ENCODE measurements around the gene RRAS. TPM values are rescaled to one million over a fixed set of nuclear protein-coding genes. Genes with fewer than 3 reads are reported as not detected.
A peak's percentile ranks its signal among the peaks of the same experiment; 100 is the strongest.

RRAS gene
- total RNA-seq, 1 experiment from 2014 or later: 55.9 TPM

DNA sequence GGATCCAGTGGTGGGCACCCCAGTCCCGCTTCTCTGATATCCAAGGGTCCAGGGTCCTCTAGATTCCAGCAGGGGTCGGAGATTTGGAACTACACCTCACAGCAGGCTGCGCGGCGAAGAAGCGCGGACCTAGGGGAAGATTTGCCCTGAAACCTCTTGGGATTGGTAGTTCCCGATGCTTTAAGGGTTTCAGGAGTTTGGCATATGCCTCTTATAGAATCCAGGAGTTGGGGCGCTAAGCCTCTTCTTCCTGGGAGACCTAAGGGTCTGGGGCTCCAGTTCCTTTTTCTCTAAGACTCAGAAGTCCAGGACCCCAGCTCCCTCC is 26.1 kb upstream of the RRAS start:
- peaks cover 59% of the 10 kb centered on the region for H3K79me2 ChIP-seq (ENCODE audit: insufficient read depth, low read length)
- peak overlapping the region; percentile 90 to 95 for H3K4me3 ChIP-seq (replicated peaks in 1 of 2; ENCODE audit: low read depth in 1 of 2, low read length in 2 of 2)
- intact Hi-C loops (cut with micrococcal nuclease): no loop called here
- no peak for TF ChIP-seq ELF1 (IDR thresholded peaks at IDR 0.05; ENCODE audit: borderline replicate concordance, low read depth)
- TF ChIP-seq CTCF (IDR thresholded peaks at IDR 0.05 in 2 of 3, conservative IDR thresholded peaks at IDR 0.05 in 1 of 3; ENCODE audit: borderline replicate concordance in 1 of 3, insufficient read depth in 1 of 3, low read depth in 2 of 3, low read length in 2 of 3): 0 out of 6 replicates have a peak, but pooled peaks of 1 of the 3 experiments have one; percentile 10
- no peak for TF ChIP-seq EGR1 (IDR thresholded peaks at IDR 0.05; ENCODE audit: low read depth)
- peaks cover 3 to 36% of the 10 kb centered on the region in 2 experiments; a peak in 3 of 4 replicates for H3K36me3 ChIP-seq (ENCODE audit: control insufficient read depth in 1 of 2, insufficient read depth in 2 of 2, low read length in 2 of 2)
- TSS peak; percentile 82 for BruUV-seq (replicated peaks)
- ChIA-PET POLR2A (interaction anchor here (2.2 to 2.9 kb wide), 2 partner anchors 9 to 24 kb away, joined by 15 to 53 read pairs; partner anchors contain the start of genes PRMT1 and SCAF1), CTCF (interaction anchor here (2.0 kb wide), 1 partner anchor 11 kb away, joined by 6 read pairs; the partner anchor contains the start of gene PRMT1), RAD21 (ENCODE audit: low non-redundant PET in 1 of 2, low total read pairs in 2 of 2, uncharacterized antibody in 2 of 2, unreplicated experiment in 2 of 2) (no interaction called here)
- no peaks in the 10 kb centered on the region for H3K27me3 ChIP-seq (ENCODE audit: insufficient read depth, low read length)
- H3K4me2 ChIP-seq (ENCODE audit: low read length): peak overlapping the region; percentile 78
- H3K9ac ChIP-seq (ENCODE audit: low read length): peak overlapping the region; percentile 91
- H4K20me1 ChIP-seq (ENCODE audit: insufficient read depth): no peaks in the 10 kb centered on the region
- H2AFZ ChIP-seq (ENCODE audit: low read depth, low read length, poor library complexity, severe bottlenecking): no peak overlapping the region
- peak overlapping the region; percentile 95 for H3K27ac ChIP-seq (ENCODE audit: low read depth, low read length)
- no peaks in the 10 kb centered on the region for H3K9me3 ChIP-seq (ENCODE audit: control insufficient read depth in 1 of 2, insufficient read depth in 1 of 2, low read depth in 1 of 2, low read length in 2 of 2)
- H3K4me1 ChIP-seq (ENCODE audit: control insufficient read depth in 1 of 2, insufficient read depth in 2 of 2, low read length in 2 of 2): peaks cover 6 to 30% of the 10 kb centered on the region in 2 experiments; a peak in 3 of 4 replicates
- no peaks in the 10 kb centered on the region for H3K9me2 ChIP-seq (ENCODE audit: insufficient read depth)
- no peak for DNase-seq (ENCODE audit: low read depth, low spot score)
- ATAC-seq: peak; percentile 9

DNA sequence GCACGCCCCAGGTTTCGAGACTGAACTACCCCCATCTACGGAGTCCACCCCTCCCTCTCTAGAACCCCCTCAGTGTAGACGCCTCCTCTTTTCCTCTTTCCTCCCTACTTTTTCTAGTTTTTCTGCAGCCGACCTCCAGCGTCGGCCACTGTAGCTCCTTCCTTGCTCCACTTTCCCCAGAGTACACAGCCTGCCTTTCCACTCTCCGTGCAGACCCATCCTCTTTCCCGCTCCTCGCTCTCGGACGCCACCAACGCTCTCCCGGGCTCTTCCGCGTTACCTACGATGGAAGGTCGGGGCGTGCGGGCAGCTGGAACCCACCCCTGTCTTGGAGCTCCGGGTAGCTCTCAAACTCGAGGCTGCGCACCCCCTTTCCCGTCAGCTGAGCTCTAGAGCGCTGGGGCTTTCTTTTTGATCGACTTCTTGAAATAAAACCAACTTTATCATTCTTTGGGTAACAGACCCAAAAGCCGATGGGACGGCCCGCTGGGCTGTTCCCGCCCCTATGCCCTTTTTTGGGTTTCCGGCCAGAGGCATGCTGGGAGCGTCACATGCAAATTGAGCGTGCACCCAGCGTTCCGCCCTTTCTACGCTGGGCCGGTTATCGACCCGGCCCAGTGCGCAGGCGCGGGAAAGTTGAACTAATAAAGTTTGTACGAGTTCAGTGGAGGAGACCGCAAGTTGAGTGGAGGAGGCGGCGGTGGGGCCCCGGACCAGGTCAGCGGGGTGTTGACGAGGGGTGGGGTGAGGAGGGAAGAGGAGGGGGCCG is 25.6 kb upstream of the RRAS start, which contains the start of the genes BCL2L12 and IRF3:
TSS of gene BCL2L12 (plus strand) at position 583 of the 769 bp plus-strand sequence. CDS start 760 bp downstream, outside the sequence.
TSS of gene IRF3 (minus strand) at position 507 of the 769 bp plus-strand sequence. CDS start 1,019 bp downstream, outside the sequence.
- CTCF ChIA-PET: interaction anchor here (2.0 to 2.2 kb wide), 2 partner anchors 11 to 95 kb away, joined by 6 read pairs; partner anchors contain the start of gene PRMT1
- Histone ChIP-seq H3K36me3 (ENCODE audit: control insufficient read depth in 1 of 2, insufficient read depth in 2 of 2, low read length in 2 of 2) (peaks cover 4 to 37% of the 10 kb centered on the region in 2 experiments; a peak in 3 of 4 replicates), H3K79me2 (ENCODE audit: insufficient read depth, low read length) (peaks cover 59% of the 10 kb centered on the region), H3K9ac (ENCODE audit: low read length) (peak within 1 kb of the TSS; percentile 91), H3K4me2 (ENCODE audit: low read length) (peak within 1 kb of the TSS; percentile 78), H3K9me2 (ENCODE audit: insufficient read depth) (no peaks in the 10 kb centered on the region), H2AFZ (ENCODE audit: low read depth, low read length, poor library complexity, severe bottlenecking) (no peak within 1 kb of the TSS), H3K27ac (ENCODE audit: low read depth, low read length) (peak within 1 kb of the TSS; percentile 95), H3K4me1 (ENCODE audit: control insufficient read depth in 1 of 2, insufficient read depth in 2 of 2, low read length in 2 of 2) (peaks cover 6 to 30% of the 10 kb centered on the region in 2 experiments; a peak in 3 of 4 replicates), H3K27me3 (ENCODE audit: insufficient read depth, low read length) (no peaks in the 10 kb centered on the region), H3K9me3 (ENCODE audit: control insufficient read depth in 1 of 2, insufficient read depth in 1 of 2, low read depth in 1 of 2, low read length in 2 of 2) (no peaks in the 10 kb centered on the region), H4K20me1 (ENCODE audit: insufficient read depth) (no peaks in the 10 kb centered on the region), H3K4me3 (replicated peaks in 1 of 2; ENCODE audit: low read depth in 1 of 2, low read length in 2 of 2) (peak within 1 kb of the TSS; percentile 90 to 95)
- TF ChIP-seq SP1 (IDR thresholded peaks at IDR 0.05; ENCODE audit: low read depth) (no peak; the same call in 1 of the 2 replicates), SRF (IDR thresholded peaks at IDR 0.05; ENCODE audit: low read depth) (peak; percentile 100), YY1 (IDR thresholded peaks at IDR 0.05; ENCODE audit: extremely low read depth, insufficient replicate concordance, low read depth, low read length) (peak; percentile 19), SIN3A (IDR thresholded peaks at IDR 0.05; ENCODE audit: low read depth) (peak; percentile 77), POLR2AphosphoS5 (IDR thresholded peaks at IDR 0.05; ENCODE audit: low read depth, low read length) (peak; percentile 40; the same call in 1 of the 2 replicates)
- TSS peak; percentile 63 for BruUV-seq (replicated peaks)
- DNase-seq (ENCODE audit: low read depth, low spot score) (peak; percentile 88), ATAC-seq (peak; percentile 75)
- POLR2A ChIA-PET: interaction anchor here (1.1 to 2.9 kb wide), 6 partner anchors 9 to 187 kb away, joined by 3 to 53 read pairs (median 10); partner anchors contain the start of genes PRMT1, RRAS and SCAF1
- intact Hi-C loops (cut with micrococcal nuclease): no loop called here
- RAD21 ChIA-PET (ENCODE audit: low non-redundant PET in 1 of 2, low total read pairs in 2 of 2, uncharacterized antibody in 2 of 2, unreplicated experiment in 2 of 2): no interaction called here

Measured in HCT116 (cell line).